ENCODE measurements around the gene BOD1. TPM values are rescaled to one million over a fixed set of nuclear protein-coding genes. Genes with fewer than 3 reads are reported as not detected.

Gene BOD1
- total and polyA plus RNA-seq, 9 of the 15 experiments (the other 6 are each of a cell fraction or from before 2014, with no cell fraction given), result 10.1 to 31.6 (median 22.6) TPM

GRCh38 chr5:173616577-173617118 lies at the start of gene BOD1 (continued):
- TF ChIP-seq ZNF445 (CRISPR knock-in tag; IDR thresholded peaks at IDR 0.05; ENCODE audit: low read depth) (no peak), MITF (IDR thresholded peaks at IDR 0.05) (peak; percentile 100), MAZ (CRISPR knock-in tag; conservative IDR thresholded peaks at IDR 0.05 in 1 of 2, IDR thresholded peaks at IDR 0.05 in 1 of 2) (peak; percentile 53 to 83; a peak in 3 of 4 replicates), ZNF644 (tag; IDR thresholded peaks at IDR 0.05; ENCODE audit: low read depth) (peak; percentile 98), EGR1 (conservative IDR thresholded peaks at IDR 0.05) (peak; percentile 92), BHLHE40 (IDR thresholded peaks at IDR 0.05; ENCODE audit: low read length) (peak; percentile 55), ZNF140 (CRISPR knock-in tag; IDR thresholded peaks at IDR 0.05) (no peak), ASH1L (IDR thresholded peaks at IDR 0.05; ENCODE audit: borderline replicate concordance, low read depth, partially characterized antibody) (peak; percentile 79), XRCC5 (IDR thresholded peaks at IDR 0.05; ENCODE audit: low read depth, low read length) (no peak), ZNF668 (CRISPR knock-in tag; IDR thresholded peaks at IDR 0.05) (no peak), VEZF1 (CRISPR knock-in tag; IDR thresholded peaks at IDR 0.05) (peak; percentile 73; the same call in 1 of the 2 replicates), ZNF79 (CRISPR knock-in tag; IDR thresholded peaks at IDR 0.05; ENCODE audit: low read depth) (peak; percentile 62), TFAP4 (CRISPR knock-in tag; IDR thresholded peaks at IDR 0.05; ENCODE audit: borderline replicate concordance) (peak; percentile 77), MBD1 (CRISPR knock-in tag; IDR thresholded peaks at IDR 0.05) (peak; percentile 50; the same call in 1 of the 2 replicates), PBX2 (CRISPR knock-in tag; IDR thresholded peaks at IDR 0.05; ENCODE audit: low read depth) (no peak), PBX2 (tag; conservative IDR thresholded peaks at IDR 0.05; ENCODE audit: low read depth) (peak; percentile 72)

Data from K562 (cell line).